Prostate gland (tissue), 2 donors: ENCODE results near the gene ASB9. TPM values are rescaled to one million over a fixed set of nuclear protein-coding genes. Genes with fewer than 3 reads are reported as not detected.
"Not testable (repeated sequence)": the region's sequence is repeated elsewhere in the genome, so short reads cannot be mapped to it uniquely, and the experiment has no call there.

Experiments used
- DNase-seq: peaks from one replicate; pipeline ENCODE4 v3.0.0-alpha.2; 2019; ENCODE audit warnings: low spot score
- H3K27ac ChIP-seq, 2 donors: fragments of 200-600 bp; sonication (generic); 2 replicates each; pipeline ENCODE4 v1.5.1; 2017 to 2019
- H3K27me3 ChIP-seq: fragments of 200-600 bp; sonication (generic); replicated peaks from 2 replicates; pipeline ENCODE4 v1.5.1; 2019; ENCODE audit not compliant: insufficient read depth
- H3K36me3 ChIP-seq, 2 donors: fragments of 200-600 bp; sonication (generic); 1 replicate in 1 of 2; 2 replicates in 1 of 2; pipeline versions ENCODE4 v1.5.1 to v1.8.1; 2017 to 2019
- H3K4me1 ChIP-seq: fragments of 200-600 bp; sonication (generic); replicated peaks from 2 replicates; pipeline ENCODE4 v1.5.1; 2019
- H3K4me3 ChIP-seq, 2 donors: fragments of 200-600 bp; sonication (generic); 2 replicates each; pipeline ENCODE4 v1.5.1; 2017 to 2019
- H3K9me3 ChIP-seq: fragments of 200-600 bp; sonication (generic); 2 replicates; pipeline ENCODE4 v1.5.1; 2017
- POLR2A ChIP-seq: fragments of 450-650 bp; IDR thresholded peaks from one replicate; pipeline ENCODE4 v1.6.1; 2016; ENCODE audit warnings: antibody characterized with exemption, mild to moderate bottlenecking
- POLR2AphosphoS5 ChIP-seq: sonication (generic); formaldehyde crosslinking; IDR thresholded peaks from one replicate; pipeline ENCODE4 v1.6.1; 2017; ENCODE audit warnings: antibody characterized with exemption
- WGBS: methylation state at CpG from one replicate; pipeline ENCODE4 v1.1.5; 2018; 5-methylcytosine and 5-hydroxymethylcytosine counted together
- intact Hi-C: fragments of 100-400 bp; cut with DNase I; formaldehyde crosslinking; loops from one replicate; pipeline ENCODE4 v1.14.2; 2022
- total RNA-seq, 2 donors: library from RNA; depleted of rRNA; stranded (reverse); fragments of >200 nt; gene quantifications; one replicate each; pipeline ENCODE4 v1.1.0, GENCODE V29; 2016
- TF ChIP-seq, protein P1 (sequence below), 4 experiments: fragments of 200-600 bp in 2 of 4; fragments of 450-650 bp in 2 of 4; sonication (generic) in 2 of 4; IDR thresholded peaks; 1 replicate in 3 of 4; 2 replicates in 1 of 4; pipeline ENCODE4 v1.5.1; 2016 to 2019; ENCODE audit warnings: antibody characterized with exemption in 4 of 4, mild to moderate bottlenecking in 2 of 4, moderate library complexity in 2 of 4

Gene ASB9
- total RNA-seq, 2 donors from 2014 or later: 1.8 to 62.1 TPM

DNA sequence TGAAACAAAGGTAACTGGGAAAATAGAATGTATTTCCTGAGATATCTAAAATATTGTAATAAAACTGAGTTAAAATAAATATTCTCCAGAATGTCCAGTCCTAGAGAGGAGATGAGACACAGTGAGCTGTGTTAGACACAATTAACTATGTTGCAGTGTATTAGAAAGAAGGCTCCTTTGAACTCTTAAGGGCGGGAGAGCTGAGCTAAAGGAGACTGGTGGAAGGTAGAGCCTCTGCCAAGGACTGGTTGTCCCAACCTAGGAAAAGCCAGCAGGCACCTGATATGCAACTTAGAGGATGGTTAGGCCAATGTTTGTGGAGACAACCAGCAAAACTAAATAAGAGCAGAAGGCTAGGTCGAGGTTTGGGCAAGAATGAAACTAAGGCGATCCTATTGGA, 41.2 kb upstream of the ASB9 start:
- 82% methylated on average over 3 of the region's 3 CpGs for WGBS
- H3K4me1 ChIP-seq: no peaks in the 10 kb centered on the region
- H3K27ac ChIP-seq: no peak overlapping the region
- no peaks in the 10 kb centered on the region for H3K27me3 ChIP-seq
- H3K4me3 ChIP-seq: no peak overlapping the region
- H3K9me3 ChIP-seq: no peaks in the 10 kb centered on the region
- TF ChIP-seq, protein P1, sequence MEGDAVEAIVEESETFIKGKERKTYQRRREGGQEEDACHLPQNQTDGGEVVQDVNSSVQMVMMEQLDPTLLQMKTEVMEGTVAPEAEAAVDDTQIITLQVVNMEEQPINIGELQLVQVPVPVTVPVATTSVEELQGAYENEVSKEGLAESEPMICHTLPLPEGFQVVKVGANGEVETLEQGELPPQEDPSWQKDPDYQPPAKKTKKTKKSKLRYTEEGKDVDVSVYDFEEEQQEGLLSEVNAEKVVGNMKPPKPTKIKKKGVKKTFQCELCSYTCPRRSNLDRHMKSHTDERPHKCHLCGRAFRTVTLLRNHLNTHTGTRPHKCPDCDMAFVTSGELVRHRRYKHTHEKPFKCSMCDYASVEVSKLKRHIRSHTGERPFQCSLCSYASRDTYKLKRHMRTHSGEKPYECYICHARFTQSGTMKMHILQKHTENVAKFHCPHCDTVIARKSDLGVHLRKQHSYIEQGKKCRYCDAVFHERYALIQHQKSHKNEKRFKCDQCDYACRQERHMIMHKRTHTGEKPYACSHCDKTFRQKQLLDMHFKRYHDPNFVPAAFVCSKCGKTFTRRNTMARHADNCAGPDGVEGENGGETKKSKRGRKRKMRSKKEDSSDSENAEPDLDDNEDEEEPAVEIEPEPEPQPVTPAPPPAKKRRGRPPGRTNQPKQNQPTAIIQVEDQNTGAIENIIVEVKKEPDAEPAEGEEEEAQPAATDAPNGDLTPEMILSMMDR (IDR thresholded peaks at IDR 0.05): no peak
- TF ChIP-seq POLR2A (no peak), POLR2AphosphoS5 (no peak)
- no peaks in the 10 kb centered on the region for H3K36me3 ChIP-seq
- intact Hi-C loops: no loop called here
- no peak for DNase-seq

GRCh38 chrX:15310117-15310516, 40.2 kb upstream of the ASB9 start:
- peak; percentile 18 for DNase-seq
- no peaks in the 10 kb centered on the region for H3K36me3 ChIP-seq
- H3K27ac ChIP-seq: no peak overlapping the region
- H3K4me3 ChIP-seq: no peak overlapping the region
- no peaks in the 10 kb centered on the region for H3K4me1 ChIP-seq
- H3K27me3 ChIP-seq: no peaks in the 10 kb centered on the region
- H3K9me3 ChIP-seq: no peaks in the 10 kb centered on the region
- 9% methylated on average over 3 of the region's 3 CpGs for WGBS
- intact Hi-C loops: no loop called here
- TF ChIP-seq POLR2A (no peak), POLR2AphosphoS5 (no peak)
- TF ChIP-seq, protein P1 (IDR thresholded peaks at IDR 0.05): no peak

- intact Hi-C loops, H3K4me1 ChIP-seq, H3K9me3 ChIP-seq, H3K4me3 ChIP-seq, DNase-seq, H3K27me3 ChIP-seq, H3K27ac ChIP-seq, H3K36me3 ChIP-seq: not testable (repeated sequence)
- WGBS: 80% methylated on average over 3 of the region's 3 CpGs
Measured at GRCh38 chrX:15305899-15306298, 36.0 kb upstream of the ASB9 start.

DNA sequence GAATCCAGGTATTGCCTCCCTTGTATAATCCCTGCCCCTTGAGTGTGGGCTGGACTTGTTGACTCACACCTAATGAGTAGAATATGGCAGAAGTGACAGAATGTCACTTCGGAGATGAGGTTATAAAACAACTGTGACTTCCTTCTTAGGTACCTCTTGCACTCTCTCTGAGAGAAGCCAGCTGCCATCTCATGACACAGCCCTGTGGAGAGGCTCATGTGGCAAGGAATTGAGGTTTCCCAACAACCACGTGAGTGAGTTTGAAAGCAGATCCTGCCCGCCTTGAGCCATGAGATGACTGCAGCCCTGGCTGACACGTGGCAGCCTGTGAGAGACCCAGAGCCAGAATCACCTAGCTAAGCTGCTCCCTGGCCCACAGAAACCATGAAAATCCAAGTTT, 32.0 kb upstream of the ASB9 start:
- intact Hi-C loops: no loop called here
- H3K4me1 ChIP-seq: no peaks in the 10 kb centered on the region
- no peaks in the 10 kb centered on the region for H3K36me3 ChIP-seq
- no peak for DNase-seq
- 45% methylated on average over 4 of the region's 4 CpGs for WGBS
- no peak for TF ChIP-seq POLR2AphosphoS5
- TF ChIP-seq, protein P1 (IDR thresholded peaks at IDR 0.05): no peak
- TF ChIP-seq POLR2A: no peak
- H3K27ac ChIP-seq: no peak overlapping the region
- no peak overlapping the region for H3K4me3 ChIP-seq
- H3K9me3 ChIP-seq: no peaks in the 10 kb centered on the region
- no peaks in the 10 kb centered on the region for H3K27me3 ChIP-seq

GRCh38 chrX:15299941-15300851, 30.3 kb upstream of the ASB9 start:
- Histone ChIP-seq H3K36me3 (no peaks in the 10 kb centered on the region), H3K27me3 (no peaks in the 10 kb centered on the region), H3K9me3 (no peaks in the 10 kb centered on the region), H3K4me1 (no peaks in the 10 kb centered on the region), H3K27ac (no peak overlapping the region), H3K4me3 (no peak overlapping the region)
- intact Hi-C loops: no loop called here
- DNase-seq: no peak
- 57% methylated on average over 4 of the region's 4 CpGs for WGBS
- TF ChIP-seq, protein P1 (IDR thresholded peaks at IDR 0.05): peak in 2 of 4 experiments; percentile 37 to 47
- TF ChIP-seq POLR2AphosphoS5: no peak
- no peak for TF ChIP-seq POLR2A
